K562 (cell line): Measurements from ENCODE around the gene TAF15. TPM values are rescaled to one million over a fixed set of nuclear protein-coding genes. Genes with fewer than 3 reads are reported as not detected.

Experiments used
- BCLAF1 ChIP-seq, 2 experiments: fragments of 450-650 bp in 1 of 2; IDR thresholded peaks; 2 replicates each; pipeline ENCODE4 v1.6.1; 2011 to 2017; ENCODE audit warnings: low read depth in 2 of 2, antibody characterized with exemption in 1 of 2, borderline replicate concordance in 1 of 2, low read length in 1 of 2, mild to moderate bottlenecking in 1 of 2, mixed read lengths in 1 of 2; ENCODE audit not compliant: control insufficient read depth in 1 of 2
- BMI1 ChIP-seq: fragments of 150-350 bp; IDR thresholded peaks from 2 replicates; pipeline ENCODE4 v1.6.1; 2014; ENCODE audit warnings: low read length
- BRF1 ChIP-seq: IDR thresholded peaks from 3 replicates; pipeline ENCODE4 v1.6.1; 2011; ENCODE audit warnings: borderline replicate concordance, mild to moderate bottlenecking; ENCODE audit not compliant: insufficient read length; ENCODE audit errors: extremely low read depth
- CGGBP1 ChIP-seq: fragments of 250-450 bp; sonication (Bioruptor Pico); IDR thresholded peaks from 2 replicates; pipeline ENCODE4 v1.9.0; 2021; ENCODE audit warnings: mild to moderate bottlenecking
- DMBX1 ChIP-seq: fragments of 250-450 bp; sonication (Bioruptor Pico); IDR thresholded peaks from 2 replicates; pipeline ENCODE4 v1.8.0; 2022; ENCODE audit warnings: inconsistent platforms, mild to moderate bottlenecking, moderate library complexity, borderline replicate concordance
- ELK3 ChIP-seq: fragments of 450-650 bp; formaldehyde crosslinking; IDR thresholded peaks from 2 replicates; pipeline ENCODE4 v1.4.0; 2020; ENCODE audit warnings: mild to moderate bottlenecking
- GTF2E2 ChIP-seq: fragments of 200-800 bp; sonication (Bioruptor generic); IDR thresholded peaks from 2 replicates; pipeline ENCODE4 v1.6.1; 2016; ENCODE audit warnings: missing genetic modification characterization, missing compliant biosample characterization
- LEF1 ChIP-seq: fragments of 450-650 bp; IDR thresholded peaks from 2 replicates; pipeline ENCODE4 v1.6.1; 2016; ENCODE audit warnings: mild to moderate bottlenecking
- PML ChIP-seq: IDR thresholded peaks from 2 replicates; pipeline ENCODE4 v1.6.1; 2012; ENCODE audit warnings: low read length, inconsistent platforms
- SLC30A9 ChIP-seq: fragments of 250-450 bp; sonication (Bioruptor Pico); IDR thresholded peaks from 2 replicates; pipeline ENCODE4 v1.8.0; 2022; ENCODE audit warnings: mild to moderate bottlenecking, moderate library complexity
- SMC3 ChIP-seq: conservative IDR thresholded peaks from 2 replicates; pipeline ENCODE4 v1.6.1; 2011; ENCODE audit warnings: low read depth, low read length, improper control_type of control experiment; ENCODE audit not compliant: insufficient read depth
- TBL1XR1 ChIP-seq, 2 experiments: IDR thresholded peaks; 2 replicates each; pipeline ENCODE4 v1.6.1; 2012; ENCODE audit warnings: improper control_type of control experiment in 2 of 2, low read length in 2 of 2, mild to moderate bottlenecking in 1 of 2
- TEAD4 ChIP-seq, 2 experiments: sonication (generic) in 1 of 2; formaldehyde crosslinking in 1 of 2; IDR thresholded peaks; 2 replicates each; pipeline versions ENCODE4 v1.6.1 to v1.8.0; 2012 to 2022; ENCODE audit warnings: borderline replicate concordance in 1 of 2, inconsistent platforms in 1 of 2, low read length in 1 of 2, mild to moderate bottlenecking in 1 of 2, missing genetic modification reagents in 1 of 2
- ZBTB33 ChIP-seq: sonication (generic); formaldehyde crosslinking; IDR thresholded peaks from 2 replicates; pipeline ENCODE4 v1.8.1; 2023; ENCODE audit warnings: mild to moderate bottlenecking, missing genetic modification reagents
- ZFP30 ChIP-seq: fragments of 250-450 bp; sonication (Bioruptor Pico); IDR thresholded peaks from 2 replicates; pipeline ENCODE4 v1.8.0; 2022; ENCODE audit warnings: moderate library complexity, mild to moderate bottlenecking, inconsistent platforms, borderline replicate concordance
- ZNF121 ChIP-seq: sonication (generic); formaldehyde crosslinking; conservative IDR thresholded peaks from 2 replicates; pipeline ENCODE4 v1.8.0; 2022; ENCODE audit warnings: missing genetic modification reagents
- ZNF277 ChIP-seq: fragments of 250-450 bp; sonication (Bioruptor Pico); IDR thresholded peaks from 2 replicates; pipeline ENCODE4 v1.8.0; 2022; ENCODE audit warnings: inconsistent platforms, mild to moderate bottlenecking, moderate library complexity, borderline replicate concordance
- ZNF3 ChIP-seq: fragments of 250-450 bp; sonication (Bioruptor Pico); IDR thresholded peaks from 2 replicates; pipeline ENCODE4 v1.5.0; 2021; ENCODE audit warnings: mild to moderate bottlenecking, moderate library complexity
- ZNF584 ChIP-seq: fragments of 200-800 bp; sonication (Bioruptor generic); IDR thresholded peaks from 2 replicates; pipeline ENCODE4 v1.6.1; 2016; ENCODE audit warnings: low read depth, mild to moderate bottlenecking, missing genetic modification characterization, missing compliant biosample characterization
- polyA plus RNA-seq, 8 experiments: library from polyadenylated mRNA; depleted of rRNA in 4 of 8; stranded (reverse) in 5 of 8; unstranded in 3 of 8; fragments of >200 nt; fragmentation: Nextera tagmentation in 2 of 8; fragmentation: Illumina TruSeq in 1 of 8; extraction: Ambion mirVana in 2 of 8; extraction: Trizol in 1 of 8; gene quantifications; 2 replicates each; pipeline versions ENCODE4 v1.2.1 to v1.2.3, GENCODE V29; 2011 to 2014; ENCODE audit warnings: inconsistent platforms in 1 of 8, missing spikeins in 1 of 8
- total RNA-seq, 7 experiments: library from RNA; depleted of rRNA in 6 of 7; stranded (reverse); fragments of >200 nt in 6 of 7; fragmentation: Illumina TruSeq in 2 of 7; extraction: Trizol in 2 of 7; gene quantifications; 2 replicates each; pipeline versions ENCODE4 v1.2.1 to v1.2.3, GENCODE V29; 2011 to 2021; ENCODE audit warnings: low replicate concordance in 1 of 7

The TAF15 gene
- total and polyA plus RNA-seq, 9 of the 15 experiments (the other 6 are each of a cell fraction or from before 2014, with no cell fraction given) = 4.1 to 272 (median 56.8) TPM

- no peak for TF ChIP-seq BRF1
- no peak for TF ChIP-seq TEAD4 (IDR thresholded peaks at IDR 0.05; ENCODE audit: low read length)
- TF ChIP-seq TEAD4 (CRISPR knock-in tag; IDR thresholded peaks at IDR 0.05; ENCODE audit: borderline replicate concordance) = no peak
- TF ChIP-seq BCLAF1 (IDR thresholded peaks at IDR 0.05; ENCODE audit: borderline replicate concordance in 1 of 2, control insufficient read depth in 1 of 2, low read depth in 2 of 2, low read length in 1 of 2) = no peak
- no peak for TF ChIP-seq ELK3 (CRISPR knock-in tag)
- TF ChIP-seq DMBX1 (CRISPR knock-in tag) = no peak; the same call in 1 of the 2 replicates
- no peak for TF ChIP-seq ZFP30 (CRISPR knock-in tag)
- 0 out of 2 replicates have a peak, but pooled peaks have one; percentile 63 for TF ChIP-seq GTF2E2 (tag)
- no peak for TF ChIP-seq TBL1XR1 (IDR thresholded peaks at IDR 0.05; ENCODE audit: low read length in 2 of 2)
- no peak for TF ChIP-seq BMI1
- no peak for TF ChIP-seq PML
- peak; percentile 54 for TF ChIP-seq ZBTB33 (CRISPR knock-in tag)
- TF ChIP-seq SLC30A9 (CRISPR knock-in tag) = no peak
- TF ChIP-seq ZNF584 = no peak
- TF ChIP-seq SMC3 = no peak
- no peak for TF ChIP-seq CGGBP1 (CRISPR knock-in tag)
- 0 out of 2 replicates have a peak, but pooled peaks have one; percentile 27 for TF ChIP-seq ZNF277 (CRISPR knock-in tag)
- no peak for TF ChIP-seq LEF1
- TF ChIP-seq ZNF121 = no peak
- TF ChIP-seq ZNF3 (CRISPR knock-in tag) = peak; percentile 70; the same call in 1 of the 2 replicates
Measured at GRCh38 chr17:35808240-35808961, 883 bp upstream of the TAF15 start (continued).
